ENCODE measurements around the gene ERCC8. TPM values are rescaled to one million over a fixed set of nuclear protein-coding genes. Genes with fewer than 3 reads are reported as not detected.

Gene ERCC8
- total and polyA plus RNA-seq, 10 of the 15 experiments (the other 5 are each of a cell fraction or from before 2014, with no cell fraction given): 10.4 to 31.2 (median 16.4) TPM

- TF ChIP-seq NFYB (IDR thresholded peaks at IDR 0.05; ENCODE audit: insufficient read depth, low read depth, low read length) (no peak), NFIC (IDR thresholded peaks at IDR 0.05; ENCODE audit: low read depth, low read length) (no peak), POLR2AphosphoS5 (IDR thresholded peaks at IDR 0.05; ENCODE audit: low read length) (no peak), CTCF (IDR thresholded peaks at IDR 0.05 in 2 of 3, conservative IDR thresholded peaks at IDR 0.05 in 1 of 3; ENCODE audit: control insufficient read depth in 2 of 3, extremely low read depth in 1 of 3, insufficient read depth in 1 of 3, low read depth in 3 of 3, low read length in 3 of 3) (peak; percentile 42 to 55 (median 48)), NR2C2 (IDR thresholded peaks at IDR 0.05; ENCODE audit: borderline replicate concordance, control insufficient read depth, insufficient read length, low read depth) (no peak), BMI1 (IDR thresholded peaks at IDR 0.05; ENCODE audit: borderline replicate concordance) (no peak), MEF2B (IDR thresholded peaks at IDR 0.05; ENCODE audit: partially characterized antibody, poor library complexity, severe bottlenecking) (no peak), SP1 (IDR thresholded peaks at IDR 0.05; ENCODE audit: low read depth, low read length) (no peak), E2F8 (IDR thresholded peaks at IDR 0.05; ENCODE audit: low read depth, partially characterized antibody) (no peak), ASH2L (IDR thresholded peaks at IDR 0.05; ENCODE audit: borderline replicate concordance, low read depth) (no peak), SIX5 (IDR thresholded peaks at IDR 0.05; ENCODE audit: low read depth, low read length, severe bottlenecking) (no peak), SREBF2 (IDR thresholded peaks at IDR 0.05; ENCODE audit: low read length) (no peak), E2F4 (IDR thresholded peaks at IDR 0.05; ENCODE audit: low read depth, low read length) (no peak), SUZ12 (IDR thresholded peaks at IDR 0.05; ENCODE audit: unreplicated experiment) (no peak), SMC3 (IDR thresholded peaks at IDR 0.05; ENCODE audit: borderline replicate concordance, low read length) (peak; percentile 47; the same call in 1 of the 2 replicates), TARDBP (IDR thresholded peaks at IDR 0.05; ENCODE audit: borderline replicate concordance) (no peak), RUNX3 (IDR thresholded peaks at IDR 0.05; ENCODE audit: low read length) (peak; percentile 14; the same call in 1 of the 2 replicates), WRNIP1 (IDR thresholded peaks at IDR 0.05; ENCODE audit: borderline replicate concordance, low read depth, low read length) (no peak), ZNF384 (IDR thresholded peaks at IDR 0.05; ENCODE audit: borderline replicate concordance, low read depth, low read length) (0 out of 2 replicates have a peak, but pooled peaks have one; percentile 37), CUX1 (IDR thresholded peaks at IDR 0.05; ENCODE audit: insufficient replicate concordance, low read depth, low read length) (no peak)
Measured at GRCh38 chr5:60960591-60960990, 15.7 kb upstream of the ERCC8 start (continued).
